HepG2 (cell line): ENCODE results near the gene HPD. TPM values are rescaled to one million over a fixed set of nuclear protein-coding genes. Genes with fewer than 3 reads are reported as not detected.

Experiments
- HIVEP1 ChIP-seq: sonication (generic); formaldehyde crosslinking; IDR thresholded peaks from 2 replicates; pipeline ENCODE4 v1.4.0; 2020; ENCODE audit warnings: mild to moderate bottlenecking, missing genetic modification reagents
- HMG20A ChIP-seq: IDR thresholded peaks from 2 replicates; pipeline ENCODE4 v1.6.1; 2016; ENCODE audit warnings: borderline replicate concordance
- MEF2D ChIP-seq: sonication (generic); formaldehyde crosslinking; IDR thresholded peaks from 2 replicates; pipeline ENCODE4 v1.5.1; 2020; ENCODE audit warnings: mild to moderate bottlenecking, missing genetic modification reagents
- NAIF1 ChIP-seq: sonication (generic); formaldehyde crosslinking; IDR thresholded peaks from 2 replicates; pipeline ENCODE4 v1.5.0; 2020; ENCODE audit warnings: mild to moderate bottlenecking, missing genetic modification reagents, borderline replicate concordance
- PLRG1 ChIP-seq: fragments of 450-650 bp; conservative IDR thresholded peaks from 2 replicates; pipeline ENCODE4 v1.6.1; 2016
- PLSCR1 ChIP-seq: sonication (generic); formaldehyde crosslinking; IDR thresholded peaks from 2 replicates; pipeline ENCODE4 v1.5.0; 2020; ENCODE audit warnings: missing genetic modification reagents, mild to moderate bottlenecking, borderline replicate concordance
- POGK ChIP-seq: sonication (generic); formaldehyde crosslinking; conservative IDR thresholded peaks from 2 replicates; pipeline ENCODE4 v1.8.0; 2022; ENCODE audit warnings: mild to moderate bottlenecking, moderate library complexity, missing genetic modification reagents
- SETDB1 ChIP-seq: sonication (generic); formaldehyde crosslinking; IDR thresholded peaks from 2 replicates; pipeline ENCODE4 v1.5.1; 2020; ENCODE audit warnings: missing genetic modification reagents, mild to moderate bottlenecking, borderline replicate concordance
- SIN3A ChIP-seq: IDR thresholded peaks from 2 replicates; pipeline ENCODE4 v1.6.1; 2011; ENCODE audit warnings: low read depth, mild to moderate bottlenecking, control low read depth, low read length, borderline replicate concordance
- ZBTB2 ChIP-seq: sonication (generic); formaldehyde crosslinking; IDR thresholded peaks from 2 replicates; pipeline ENCODE4 v1.8.0; 2022; ENCODE audit warnings: low read depth, missing genetic modification reagents
- ZNF136 ChIP-seq: sonication (generic); formaldehyde crosslinking; IDR thresholded peaks from 2 replicates; pipeline ENCODE4 v1.8.1; 2022; ENCODE audit warnings: low read depth, mild to moderate bottlenecking, moderate library complexity, missing genetic modification reagents
- ZNF274 ChIP-seq: sonication (generic); formaldehyde crosslinking; IDR thresholded peaks from 2 replicates; pipeline ENCODE4 v1.5.1; 2020; ENCODE audit warnings: mild to moderate bottlenecking, missing genetic modification reagents
- ZNF318 ChIP-seq: sonication (generic); formaldehyde crosslinking; IDR thresholded peaks from 2 replicates; pipeline ENCODE4 v1.4.0; 2020; ENCODE audit warnings: mild to moderate bottlenecking, missing genetic modification reagents
- ZNF383 ChIP-seq: sonication (generic); formaldehyde crosslinking; IDR thresholded peaks from 2 replicates; pipeline ENCODE4 v1.4.0; 2020; ENCODE audit warnings: missing genetic modification reagents, mild to moderate bottlenecking, borderline replicate concordance
- polyA plus RNA-seq, 8 experiments: library from polyadenylated mRNA; depleted of rRNA in 3 of 8; stranded (reverse) in 7 of 8; unstranded in 1 of 8; fragments of >200 nt; fragmentation: Illumina TruSeq in 4 of 8; extraction: Trizol in 4 of 8; gene quantifications; 2 replicates each; pipeline versions ENCODE4 v1.2.1 to v1.2.3, GENCODE V29; 2011 to 2016; ENCODE audit warnings: low read depth in 4 of 8, missing spikeins in 1 of 8, mixed read lengths in 1 of 8; ENCODE audit not compliant: insufficient read depth in 1 of 8
- total RNA-seq, 5 experiments: library from RNA; depleted of rRNA; stranded (reverse); fragments of >200 nt; fragmentation: Illumina TruSeq; extraction: Trizol; gene quantifications; 2 replicates each; pipeline ENCODE4 v1.2.3, GENCODE V29; 2016; ENCODE audit warnings: low read depth in 1 of 5
- TF ChIP-seq, protein P1 (sequence below): sonication (generic); formaldehyde crosslinking; IDR thresholded peaks from 2 replicates; pipeline ENCODE4 v1.4.0; 2020; ENCODE audit warnings: mild to moderate bottlenecking, missing genetic modification reagents

HPD gene
- total and polyA plus RNA-seq, 2 of the 13 experiments (the other 11 are each of a cell fraction or from before 2014, with no cell fraction given): 120 to 195 TPM

DNA sequence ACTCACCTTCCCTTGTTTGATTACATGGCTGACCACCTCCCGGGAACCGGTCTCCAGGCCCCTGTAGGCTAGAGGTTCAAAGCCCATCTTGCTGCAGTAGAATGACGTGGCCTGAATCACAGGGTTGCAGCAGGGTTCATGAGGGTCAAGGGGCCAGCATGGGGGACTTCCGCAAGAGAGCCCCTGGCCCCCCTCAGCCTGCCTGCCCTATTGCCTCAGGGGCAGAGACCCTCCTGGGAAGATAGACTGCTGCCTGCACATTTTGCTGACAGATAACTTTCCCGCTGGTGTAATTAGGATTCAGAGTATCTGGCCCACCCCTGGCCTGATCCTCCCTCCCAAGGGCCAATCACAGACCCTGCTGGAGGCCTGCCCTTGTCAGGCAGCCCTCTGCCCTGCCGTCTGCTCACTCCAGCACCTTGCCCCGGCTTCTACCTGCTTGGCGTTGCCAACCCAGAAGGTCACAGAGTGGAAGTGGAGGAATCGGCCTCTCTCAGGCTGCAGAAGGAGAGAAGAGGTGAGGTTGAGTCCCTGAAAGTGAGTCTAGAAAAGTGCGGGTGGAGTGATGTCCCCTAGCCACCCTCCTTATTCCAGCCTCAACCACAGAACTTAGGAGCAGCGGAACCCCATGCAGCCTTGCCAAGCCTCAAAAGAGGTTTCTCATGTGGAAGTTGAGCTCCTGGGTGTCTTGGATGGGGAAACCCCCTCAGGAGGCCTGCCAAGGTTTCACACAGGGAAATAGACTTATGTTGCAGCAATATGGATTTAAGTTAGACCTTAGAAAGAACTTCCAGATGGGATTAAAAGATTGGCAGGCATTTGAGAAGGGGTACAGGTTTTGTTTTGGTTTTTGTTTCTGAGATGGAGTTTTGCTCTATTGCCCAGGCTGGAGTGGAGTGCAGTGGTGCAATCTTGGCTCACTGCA is 1.1 kb downstream of the HPD start (continued):
- TF ChIP-seq ZBTB2 (CRISPR knock-in tag): no peak
- no peak for TF ChIP-seq SETDB1 (CRISPR knock-in tag)
- 0 out of 2 replicates have a peak, but pooled peaks have one; percentile 11 for TF ChIP-seq ZNF318 (CRISPR knock-in tag)
- TF ChIP-seq SIN3A: peak; percentile 65; the same call in 1 of the 2 replicates
- TF ChIP-seq, protein P1, sequence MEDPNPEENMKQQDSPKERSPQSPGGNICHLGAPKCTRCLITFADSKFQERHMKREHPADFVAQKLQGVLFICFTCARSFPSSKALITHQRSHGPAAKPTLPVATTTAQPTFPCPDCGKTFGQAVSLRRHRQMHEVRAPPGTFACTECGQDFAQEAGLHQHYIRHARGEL (CRISPR knock-in tag): no peak
- TF ChIP-seq NAIF1 (CRISPR knock-in tag): no peak
- no peak for TF ChIP-seq PLSCR1 (CRISPR knock-in tag)
- TF ChIP-seq ZNF274 (CRISPR knock-in tag): no peak
- no peak for TF ChIP-seq ZNF136 (CRISPR knock-in tag)
- peak; percentile 77 for TF ChIP-seq HIVEP1 (CRISPR knock-in tag)
- TF ChIP-seq HMG20A: peak; percentile 21; the same call in 1 of the 2 replicates
- TF ChIP-seq ZNF383 (CRISPR knock-in tag): peak; percentile 47; the same call in 1 of the 2 replicates
- TF ChIP-seq POGK (CRISPR knock-in tag): peak; percentile 42; the same call in 1 of the 2 replicates
- TF ChIP-seq PLRG1: no peak
- TF ChIP-seq MEF2D (CRISPR knock-in tag): no peak
